ENCODE measurements around the gene GPRASP2.
A peak's percentile ranks its signal among the peaks of the same experiment; 100 is the strongest.
"Not testable (repeated sequence)": the region's sequence is repeated elsewhere in the genome, so short reads cannot be mapped to it uniquely, and the experiment has no call there.

GPRASP2 gene

GRCh38 chrX:102712216-102712966 is at the start of gene GPRASP2:
TSS of gene GPRASP2 (plus strand) at chrX:102712448. CDS start at chrX:102714870, 2,422 bp downstream.
- DNase-seq, result peak in 45 of 56 donors; percentile 0 to 69 (median 28)

GRCh38 chrX:102663820-102664219 is 48.4 kb upstream of the GPRASP2 start:
- not testable (repeated sequence) for DNase-seq

- not testable (repeated sequence) for DNase-seq
Observed at GRCh38 chrX:102667034-102667433, 45.2 kb upstream of the GPRASP2 start.

- no peak for DNase-seq
Observed at GRCh38 chrX:102669526-102669925, 42.7 kb upstream of the GPRASP2 start.

- DNase-seq, result no peak
Observed at GRCh38 chrX:102672856-102673255, 39.4 kb upstream of the GPRASP2 start.

- DNase-seq, result not testable (repeated sequence)
Observed at GRCh38 chrX:102677479-102677878, 34.8 kb upstream of the GPRASP2 start.

- DNase-seq, result no peak
Observed at GRCh38 chrX:102684772-102685520, 27.3 kb upstream of the GPRASP2 start.

GRCh38 chrX:102694749-102695148 is 17.5 kb upstream of the GPRASP2 start:
- DNase-seq, result no peak

GRCh38 chrX:102696306-102696705 is 15.9 kb upstream of the GPRASP2 start:
- DNase-seq, result no peak

GRCh38 chrX:102697494-102697893 is 14.8 kb upstream of the GPRASP2 start:
- no peak for DNase-seq

- no peak for DNase-seq
Observed at GRCh38 chrX:102708900-102709299, 3.3 kb upstream of the GPRASP2 start.

GRCh38 chrX:102711872-102712215 is 404 bp upstream of the GPRASP2 start:
- DNase-seq, result peak in 5 of 56 donors; percentile 1 to 55 (median 5)

GRCh38 chrX:102712981-102713625 is 855 bp downstream of the GPRASP2 start:
- DNase-seq, result peak in 54 of 56 donors; percentile 0 to 78 (median 40)

GRCh38 chrX:102714994-102715393 is 2.7 kb downstream of the GPRASP2 start:
- DNase-seq, result no peak

GRCh38 chrX:102715967-102716366 is 3.7 kb downstream of the GPRASP2 start:
- DNase-seq, result no peak

- DNase-seq, result peak; percentile 3 to 93 (median 70)
Observed at GRCh38 chrX:102720237-102721168, 8.3 kb downstream of the GPRASP2 start, which contains the start of gene GPRASP3. TSS of gene GPRASP3 (plus strand) at chrX:102720743. CDS start at chrX:102748996, 28,253 bp downstream.

- not testable (repeated sequence) for DNase-seq
Observed at GRCh38 chrX:102721169-102721506, 8.9 kb downstream of the GPRASP2 start.

- no peak for DNase-seq
Observed at GRCh38 chrX:102723456-102723855, 11.2 kb downstream of the GPRASP2 start.

GRCh38 chrX:102727761-102728160 is 15.5 kb downstream of the GPRASP2 start:
- no peak for DNase-seq

- no peak for DNase-seq
Observed at GRCh38 chrX:102728646-102729045, 16.4 kb downstream of the GPRASP2 start.

- no peak for DNase-seq
Observed at GRCh38 chrX:102739657-102740056, 27.4 kb downstream of the GPRASP2 start.
